ENCODE measurements around the gene NEDD4L. TPM values are rescaled to one million over a fixed set of nuclear protein-coding genes. Genes with fewer than 3 reads are reported as not detected.
A peak's percentile ranks its signal among the peaks of the same experiment; 100 is the strongest.

NEDD4L gene
- total RNA-seq, 1 donor from 2014 or later, result 162 TPM

DNA sequence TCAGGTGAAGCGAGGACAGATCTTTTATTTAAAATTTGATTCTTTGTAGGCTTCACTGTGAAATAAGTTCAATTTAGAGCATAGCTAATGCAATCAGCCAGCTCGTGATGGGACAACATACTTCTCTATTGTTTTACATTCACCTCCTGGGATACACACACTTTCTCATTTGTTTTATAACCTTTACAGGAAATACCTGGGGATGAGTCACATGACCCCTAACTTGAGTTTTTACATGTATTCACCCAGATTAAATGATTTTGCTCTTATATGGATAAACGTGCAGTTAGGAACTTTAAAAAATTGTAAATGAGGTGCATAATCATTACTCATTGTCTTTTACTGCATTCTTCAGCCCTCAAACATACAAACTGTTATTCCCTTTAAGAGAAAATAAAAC lies 152.1 kb downstream of the NEDD4L start:
- no peak for DNase-seq (ENCODE audit: low spot score, unreplicated experiment)
- peaks cover 8% of the 10 kb centered on the region for H3K27me3 Mint-ChIP-seq
- peaks cover 29% of the 10 kb centered on the region for H3K4me1 Mint-ChIP-seq (ENCODE audit: low read depth)
- no peaks in the 10 kb centered on the region for H3K36me3 Mint-ChIP-seq (ENCODE audit: insufficient read depth)
- TF ChIP-seq, protein P1, sequence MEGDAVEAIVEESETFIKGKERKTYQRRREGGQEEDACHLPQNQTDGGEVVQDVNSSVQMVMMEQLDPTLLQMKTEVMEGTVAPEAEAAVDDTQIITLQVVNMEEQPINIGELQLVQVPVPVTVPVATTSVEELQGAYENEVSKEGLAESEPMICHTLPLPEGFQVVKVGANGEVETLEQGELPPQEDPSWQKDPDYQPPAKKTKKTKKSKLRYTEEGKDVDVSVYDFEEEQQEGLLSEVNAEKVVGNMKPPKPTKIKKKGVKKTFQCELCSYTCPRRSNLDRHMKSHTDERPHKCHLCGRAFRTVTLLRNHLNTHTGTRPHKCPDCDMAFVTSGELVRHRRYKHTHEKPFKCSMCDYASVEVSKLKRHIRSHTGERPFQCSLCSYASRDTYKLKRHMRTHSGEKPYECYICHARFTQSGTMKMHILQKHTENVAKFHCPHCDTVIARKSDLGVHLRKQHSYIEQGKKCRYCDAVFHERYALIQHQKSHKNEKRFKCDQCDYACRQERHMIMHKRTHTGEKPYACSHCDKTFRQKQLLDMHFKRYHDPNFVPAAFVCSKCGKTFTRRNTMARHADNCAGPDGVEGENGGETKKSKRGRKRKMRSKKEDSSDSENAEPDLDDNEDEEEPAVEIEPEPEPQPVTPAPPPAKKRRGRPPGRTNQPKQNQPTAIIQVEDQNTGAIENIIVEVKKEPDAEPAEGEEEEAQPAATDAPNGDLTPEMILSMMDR (IDR thresholded peaks at IDR 0.05; ENCODE audit: unreplicated experiment), result no peak
- no peaks in the 10 kb centered on the region for H3K9me3 Mint-ChIP-seq (ENCODE audit: low read depth)
- H3K27ac Mint-ChIP-seq, result no peak overlapping the region
- no peak overlapping the region for H3K4me3 Mint-ChIP-seq (ENCODE audit: low read depth)

DNA sequence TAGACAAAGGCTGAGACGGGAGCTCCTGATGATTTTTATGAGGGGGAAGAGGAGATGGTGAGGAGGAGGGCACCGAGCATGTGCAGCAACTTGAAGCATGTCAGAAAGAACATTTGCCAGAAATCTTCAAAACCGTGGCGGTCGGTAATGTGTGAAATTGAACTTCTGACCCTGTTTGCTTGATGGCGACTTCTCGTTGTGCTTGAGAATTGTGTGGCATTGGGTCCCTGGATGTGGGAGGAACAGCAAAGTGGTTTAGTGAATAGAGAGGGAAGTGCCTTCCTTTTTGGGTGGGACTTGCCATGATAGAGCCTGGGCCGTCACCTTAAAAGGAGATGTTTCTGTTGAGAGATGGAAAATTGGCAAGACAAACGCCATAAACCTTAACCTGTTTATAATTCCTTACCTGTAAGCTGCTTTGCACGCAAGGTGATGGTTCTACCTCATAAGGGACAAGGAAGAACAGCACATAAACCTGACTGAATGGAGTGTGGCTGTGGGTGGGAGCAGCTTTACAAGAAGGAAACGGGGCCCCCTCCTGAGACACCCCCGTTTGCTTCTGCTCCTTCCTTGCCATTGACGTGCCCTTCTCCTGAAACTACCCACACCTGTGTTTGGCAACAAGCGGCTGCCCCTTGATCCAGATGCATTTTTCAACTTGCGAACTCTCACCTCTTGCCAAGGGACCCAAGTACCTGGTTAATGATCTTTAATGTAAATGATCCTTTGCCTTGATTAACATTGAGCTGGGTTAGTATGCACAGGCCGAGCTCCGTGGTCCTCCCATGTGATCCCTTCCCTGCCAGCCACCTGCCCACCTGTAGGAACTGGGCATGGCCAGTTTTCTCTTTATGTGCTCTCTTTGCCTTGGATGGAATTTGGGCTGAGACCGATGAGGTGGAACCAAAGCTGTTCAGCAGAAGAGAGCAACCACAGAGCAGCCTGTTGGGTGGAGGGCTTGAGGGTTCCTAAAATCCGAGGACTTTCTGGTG lies 153.2 kb downstream of the NEDD4L start:
- no peak for DNase-seq (ENCODE audit: low spot score, unreplicated experiment)
- Mint-ChIP-seq H3K27ac (no peak overlapping the region), H3K4me1 (ENCODE audit: low read depth) (peaks cover 31% of the 10 kb centered on the region), H3K27me3 (peaks cover 8% of the 10 kb centered on the region), H3K36me3 (ENCODE audit: insufficient read depth) (no peaks in the 10 kb centered on the region), H3K4me3 (ENCODE audit: low read depth) (no peak overlapping the region), H3K9me3 (ENCODE audit: low read depth) (no peaks in the 10 kb centered on the region)
- TF ChIP-seq, protein P1 (IDR thresholded peaks at IDR 0.05; ENCODE audit: unreplicated experiment), result no peak

DNA sequence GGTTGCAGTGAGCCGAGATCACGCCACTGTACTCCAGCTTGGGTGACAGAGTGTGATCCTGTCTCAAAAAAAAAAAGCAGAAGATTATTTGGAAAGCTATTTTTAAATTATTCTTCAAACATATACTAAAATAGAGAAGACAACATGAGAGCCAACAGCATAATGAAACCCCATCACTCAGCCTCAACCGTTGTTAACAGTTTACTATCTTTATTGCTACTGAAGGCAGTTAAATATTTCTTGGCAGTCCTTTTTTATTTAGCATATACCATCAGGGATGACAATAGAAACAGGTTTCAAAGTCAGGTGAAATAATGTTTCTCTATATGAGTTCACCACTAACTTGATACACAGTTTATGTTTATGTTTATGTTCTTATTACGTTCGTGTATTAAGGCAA lies 157.2 kb downstream of the NEDD4L start:
- Mint-ChIP-seq H3K4me1 (ENCODE audit: low read depth) (peaks cover 28% of the 10 kb centered on the region), H3K9me3 (ENCODE audit: low read depth) (no peaks in the 10 kb centered on the region), H3K36me3 (ENCODE audit: insufficient read depth) (peaks cover 2% of the 10 kb centered on the region), H3K27ac (no peak overlapping the region), H3K27me3 (peaks cover 3% of the 10 kb centered on the region), H3K4me3 (ENCODE audit: low read depth) (no peak overlapping the region)
- TF ChIP-seq, protein P1 (IDR thresholded peaks at IDR 0.05; ENCODE audit: unreplicated experiment), result no peak
- DNase-seq (ENCODE audit: low spot score, unreplicated experiment), result no peak

DNA sequence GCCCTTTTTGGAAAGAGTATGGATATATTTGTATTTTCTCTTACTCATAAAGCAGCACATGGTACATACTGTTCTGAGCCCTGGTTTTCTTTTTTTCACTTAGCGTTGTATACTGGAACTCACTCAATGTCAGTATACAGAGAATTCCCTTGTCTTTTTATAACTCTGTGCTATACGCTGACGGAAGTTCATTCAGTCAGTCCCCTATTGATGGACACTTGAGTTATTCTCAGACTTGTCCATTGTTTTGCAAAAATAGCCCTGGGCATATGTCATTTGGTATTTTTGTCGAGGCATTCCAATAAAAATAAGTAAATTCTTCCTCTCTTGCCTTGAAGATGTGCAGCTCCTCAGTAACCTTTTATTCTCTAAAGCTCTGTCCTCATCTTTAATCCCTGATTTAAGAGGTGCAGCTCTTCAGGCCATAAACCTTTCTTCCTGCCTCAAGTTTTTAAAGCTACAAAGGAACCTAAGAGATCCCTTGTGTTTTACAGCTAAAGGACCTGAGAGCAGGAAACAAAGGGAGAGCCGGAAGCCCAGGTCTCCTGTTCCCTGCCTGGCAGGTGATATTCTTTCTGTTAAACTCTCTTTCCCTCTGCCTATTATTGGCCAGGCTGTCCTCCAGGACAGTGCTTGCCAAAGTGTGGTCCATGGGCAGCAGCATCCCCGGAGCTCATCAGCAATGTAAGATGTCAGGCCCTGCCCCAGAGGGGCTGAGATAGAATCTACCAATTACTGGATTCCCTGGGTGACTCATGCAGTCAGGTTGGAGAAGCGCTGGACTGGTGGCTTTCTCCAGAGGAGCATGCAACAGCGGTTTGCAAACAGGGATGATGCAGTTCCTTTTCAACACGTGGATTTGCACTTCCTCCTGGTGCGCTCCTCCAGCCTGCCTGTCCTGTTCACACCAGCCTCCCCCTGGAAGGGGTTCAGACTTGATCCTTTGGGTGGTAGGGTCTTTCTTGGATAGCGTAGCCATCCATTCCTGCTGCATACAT lies 158.0 kb downstream of the NEDD4L start:
- no peaks in the 10 kb centered on the region for H3K27me3 Mint-ChIP-seq
- peaks cover 2% of the 10 kb centered on the region for H3K36me3 Mint-ChIP-seq (ENCODE audit: insufficient read depth)
- no peak overlapping the region for H3K4me3 Mint-ChIP-seq (ENCODE audit: low read depth)
- no peak for DNase-seq (ENCODE audit: low spot score, unreplicated experiment)
- TF ChIP-seq, protein P1 (IDR thresholded peaks at IDR 0.05; ENCODE audit: unreplicated experiment), result no peak
- peak overlapping the region; percentile 27 for H3K27ac Mint-ChIP-seq
- no peaks in the 10 kb centered on the region for H3K9me3 Mint-ChIP-seq (ENCODE audit: low read depth)
- H3K4me1 Mint-ChIP-seq (ENCODE audit: low read depth), result peaks cover 21% of the 10 kb centered on the region
